ENCODE data around the gene SPTB. TPM values are rescaled to one million over a fixed set of nuclear protein-coding genes. Genes with fewer than 3 reads are reported as not detected.

The SPTB gene
- total RNA-seq, 1 donor from 2014 or later: 0.04 TPM

- ATAC-seq (ENCODE audit: low read depth) (no peak), DNase-seq (no peak)
- H3K27me3 Mint-ChIP-seq: peaks cover 11% of the 10 kb centered on the region
- ChIA-PET POLR2A (no interaction called here), CTCF (no interaction called here)
- no peak overlapping the region for H3K4me3 Mint-ChIP-seq
- H3K36me3 Mint-ChIP-seq (ENCODE audit: low read depth): no peaks in the 10 kb centered on the region
- no peaks in the 10 kb centered on the region for H3K4me1 Mint-ChIP-seq
- intact Hi-C loops (cut with micrococcal nuclease): no loop called here
- no peak for TF ChIP-seq CTCF (IDR thresholded peaks at IDR 0.05)
- H3K27ac Mint-ChIP-seq: no peak overlapping the region
- H3K9me3 Mint-ChIP-seq: no peaks in the 10 kb centered on the region
Observed at GRCh38 chr14:64792871-64793560, 86.7 kb downstream of the SPTB start.

- Mint-ChIP-seq H3K27me3 (peaks cover 6% of the 10 kb centered on the region), H3K36me3 (ENCODE audit: low read depth) (no peaks in the 10 kb centered on the region), H3K4me3 (no peak overlapping the region), H3K27ac (no peak overlapping the region), H3K9me3 (no peaks in the 10 kb centered on the region), H3K4me1 (no peaks in the 10 kb centered on the region)
- no peak for TF ChIP-seq CTCF (IDR thresholded peaks at IDR 0.05)
- CTCF ChIA-PET: no interaction called here
- intact Hi-C loops (cut with micrococcal nuclease): no loop called here
- POLR2A ChIA-PET: no interaction called here
- DNase-seq (no peak), ATAC-seq (ENCODE audit: low read depth) (no peak)
Observed at GRCh38 chr14:64792231-64792630, 87.5 kb downstream of the SPTB start.

- no peaks in the 10 kb centered on the region for H3K4me1 Mint-ChIP-seq
- ChIA-PET POLR2A (no interaction called here), CTCF (no interaction called here)
- TF ChIP-seq CTCF (IDR thresholded peaks at IDR 0.05): no peak
- DNase-seq: no peak
- no peaks in the 10 kb centered on the region for H3K9me3 Mint-ChIP-seq
- no peak overlapping the region for H3K27ac Mint-ChIP-seq
- peaks cover 4% of the 10 kb centered on the region for H3K27me3 Mint-ChIP-seq
- H3K36me3 Mint-ChIP-seq (ENCODE audit: low read depth): no peaks in the 10 kb centered on the region
- H3K4me3 Mint-ChIP-seq: no peak overlapping the region
- intact Hi-C loops (cut with micrococcal nuclease): no loop called here
- no peak for ATAC-seq (ENCODE audit: low read depth)
Observed at GRCh38 chr14:64790478-64790877, 89.2 kb downstream of the SPTB start.

- H3K4me1 Mint-ChIP-seq: no peaks in the 10 kb centered on the region
- H3K27me3 Mint-ChIP-seq: peaks cover 4% of the 10 kb centered on the region
- ChIA-PET POLR2A (no interaction called here), CTCF (no interaction called here)
- no peak for DNase-seq
- intact Hi-C loops (cut with micrococcal nuclease): no loop called here
- H3K27ac Mint-ChIP-seq: no peak overlapping the region
- no peak overlapping the region for H3K4me3 Mint-ChIP-seq
- H3K9me3 Mint-ChIP-seq: no peaks in the 10 kb centered on the region
- ATAC-seq (ENCODE audit: low read depth): no peak
- no peaks in the 10 kb centered on the region for H3K36me3 Mint-ChIP-seq (ENCODE audit: low read depth)
- TF ChIP-seq CTCF (IDR thresholded peaks at IDR 0.05): no peak
Observed at GRCh38 chr14:64789696-64790095, 90.0 kb downstream of the SPTB start.

GRCh38 chr14:64788706-64789105 lies 91.0 kb downstream of the SPTB start:
- POLR2A ChIA-PET: no interaction called here
- Mint-ChIP-seq H3K4me3 (no peak overlapping the region), H3K27me3 (peaks cover 4% of the 10 kb centered on the region), H3K4me1 (no peaks in the 10 kb centered on the region), H3K9me3 (no peaks in the 10 kb centered on the region), H3K36me3 (ENCODE audit: low read depth) (no peaks in the 10 kb centered on the region), H3K27ac (no peak overlapping the region)
- DNase-seq (no peak), ATAC-seq (ENCODE audit: low read depth) (no peak)
- no peak for TF ChIP-seq CTCF (IDR thresholded peaks at IDR 0.05)
- CTCF ChIA-PET: no interaction called here
- intact Hi-C loops (cut with micrococcal nuclease): no loop called here

Data from activated B cell treated with CpG ODN at 0.5 μM for 24 hours (primary cell).